Esophagus muscularis mucosa (tissue), 4 donors: ENCODE data around the gene F8.
"Not testable (repeated sequence)": the region's sequence is repeated elsewhere in the genome, so short reads cannot be mapped to it uniquely, and the experiment has no call there.

Experiments
- CTCF ChIP-seq, 3 experiments: fragments of 200-600 bp in 2 of 3; fragments of 450-650 bp in 1 of 3; sonication (generic) in 2 of 3; IDR thresholded peaks; one replicate each; pipeline ENCODE4 v1.5.1; 2017 to 2019; ENCODE audit warnings: antibody characterized with exemption in 3 of 3, mild to moderate bottlenecking in 2 of 3, moderate library complexity in 1 of 3
- EP300 ChIP-seq: sonication (generic); formaldehyde crosslinking; IDR thresholded peaks from one replicate; pipeline ENCODE4 v1.6.1; 2017; ENCODE audit warnings: antibody characterized with exemption
- POLR2A ChIP-seq: fragments of 450-650 bp; IDR thresholded peaks from one replicate; pipeline ENCODE4 v1.6.1; 2017; ENCODE audit warnings: antibody characterized with exemption, moderate library complexity, mild to moderate bottlenecking, low read depth

DNA sequence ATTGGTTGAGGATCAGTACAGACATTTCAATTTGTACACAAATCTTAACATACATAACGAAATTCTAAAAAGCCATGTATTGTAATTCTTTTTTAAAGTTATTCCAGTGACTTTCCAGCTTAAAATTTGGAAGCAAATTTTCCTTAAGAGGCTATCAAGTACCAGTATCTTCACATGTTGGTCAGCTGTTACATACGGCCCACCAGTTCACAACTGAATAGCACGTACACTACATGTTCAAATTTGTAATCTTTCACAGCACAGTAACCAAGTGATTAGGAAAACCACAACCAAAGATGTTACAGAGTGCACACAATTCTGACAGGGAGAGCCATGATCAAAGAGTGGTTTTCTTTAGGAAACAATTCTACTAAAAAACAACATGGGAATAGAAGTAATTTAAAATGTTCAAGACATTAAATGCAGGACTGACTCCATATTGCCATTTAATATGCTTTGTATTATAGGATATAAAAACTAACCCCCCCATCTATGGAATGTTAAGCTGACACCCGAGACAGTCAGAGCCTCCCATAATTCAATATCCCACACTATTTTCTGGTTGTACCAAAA, 206.1 kb downstream of the F8 start:
- not testable (repeated sequence) for TF ChIP-seq POLR2A; CTCF (IDR thresholded peaks at IDR 0.05); EP300
